Caco-2 (cell line): Measurements from ENCODE around the gene LTF. TPM values are rescaled to one million over a fixed set of nuclear protein-coding genes. Genes with fewer than 3 reads are reported as not detected.

ENCODE experiments used
- BruUV-seq: library from RNA; stranded (reverse); fragments of 400-500 nt; replicated peaks from 2 replicates; lab custom pipeline; 2021; lab: Mats Ljungman, UMichigan
- CTCF ChIA-PET: fragments of 300-600 bp; sonication (Branson Sonifier 250); formaldehyde crosslinking; loops from one replicate; lab custom pipeline; 2022; ENCODE audit warnings: antibody characterized with exemption; lab: Charles Lee
- POLR2A ChIA-PET: fragments of 300-600 bp; sonication (Branson Sonifier 250); formaldehyde crosslinking; loops from one replicate; lab custom pipeline; 2022; ENCODE audit warnings: antibody characterized with exemption; lab: Charles Lee
- DNase-seq, 2 experiments: peaks; one replicate each; pipeline versions ENCODE4 v3.0.0 to v3.0.0-alpha.2; 2020 to 2022
- H3K27me3 ChIP-seq: replicated peaks from 2 replicates; pipeline ENCODE4 v1.6.0; 2011; ENCODE audit warnings: low read length; ENCODE audit not compliant: control insufficient read depth, insufficient read depth
- H3K36me3 ChIP-seq: 2 replicates; pipeline ENCODE4 v1.5.1; 2011; ENCODE audit warnings: low read length; ENCODE audit not compliant: control insufficient read depth, insufficient read depth
- H3K4me1 ChIP-seq: fragments of 250-450 bp; sonication (Bioruptor Pico); 2 replicates; pipeline ENCODE4 v1.5.1; 2020; ENCODE audit warnings: mild to moderate bottlenecking
- H3K4me3 ChIP-seq: 2 replicates; pipeline ENCODE4 v1.5.1; 2011; ENCODE audit warnings: low read depth, mild to moderate bottlenecking, control low read depth, low read length
- H3K9me3 ChIP-seq: fragments of 250-450 bp; sonication (Bioruptor Pico); 2 replicates; pipeline ENCODE4 v1.5.1; 2020; ENCODE audit warnings: mild to moderate bottlenecking, moderate library complexity
- H3K27ac Mint-ChIP-seq: one replicate; pipeline ENCODE4 v1.8.0; 2022; ENCODE audit warnings: mixed read lengths; ENCODE audit not compliant: unreplicated experiment
- H3K27me3 Mint-ChIP-seq: one replicate; pipeline ENCODE4 v1.8.0; 2022; ENCODE audit warnings: mixed read lengths; ENCODE audit not compliant: insufficient read depth, unreplicated experiment
- H3K36me3 Mint-ChIP-seq: one replicate; pipeline ENCODE4 v1.8.0; 2022; ENCODE audit warnings: mild to moderate bottlenecking, mixed read lengths; ENCODE audit not compliant: insufficient read depth, unreplicated experiment
- H3K4me1 Mint-ChIP-seq: one replicate; pipeline ENCODE4 v1.8.0; 2022; ENCODE audit warnings: low read depth, mixed read lengths; ENCODE audit not compliant: unreplicated experiment
- H3K4me3 Mint-ChIP-seq: one replicate; pipeline ENCODE4 v1.8.0; 2022; ENCODE audit warnings: mild to moderate bottlenecking, moderate library complexity, mixed read lengths; ENCODE audit not compliant: unreplicated experiment
- H3K9me3 Mint-ChIP-seq: one replicate; pipeline ENCODE4 v1.8.0; 2022; ENCODE audit warnings: mixed read lengths; ENCODE audit not compliant: unreplicated experiment
- CTCF ChIP-seq, 2 experiments: fragments of 200-600 bp in 1 of 2; IDR thresholded peaks; 1 replicate in 1 of 2; 2 replicates in 1 of 2; pipeline versions ENCODE4 v1.5.1 to v1.8.0; 2011 to 2022; ENCODE audit warnings: antibody characterized with exemption in 1 of 2, control low read depth in 1 of 2, inconsistent platforms in 1 of 2, low read depth in 1 of 2, low read length in 1 of 2, mild to moderate bottlenecking in 1 of 2, moderate library complexity in 1 of 2; ENCODE audit not compliant: insufficient read depth in 1 of 2, severe bottlenecking in 1 of 2, unreplicated experiment in 1 of 2
- intact Hi-C: fragments of 100-400 bp; cut with micrococcal nuclease; formaldehyde crosslinking; loops from one replicate; pipeline ENCODE4 v1.10.0; 2022; ENCODE audit not compliant: unreplicated experiment
- total RNA-seq: library from RNA; stranded (reverse); gene quantifications from 2 replicates; pipeline ENCODE4 v1.2.3, GENCODE V29; 2022

LTF gene
- total RNA-seq, 1 experiment from 2014 or later, result not detected

- H3K4me1 Mint-ChIP-seq, result no peaks in the 10 kb centered on the region
- H3K27me3 Mint-ChIP-seq, result no peaks in the 10 kb centered on the region
- no peak overlapping the region for H3K4me3 Mint-ChIP-seq
- no TSS peak for BruUV-seq
- peaks cover 3% of the 10 kb centered on the region; the same call in 1 of the 2 replicates for H3K9me3 ChIP-seq
- no peak overlapping the region for H3K4me3 ChIP-seq
- POLR2A ChIA-PET, result no interaction called here
- no peak for DNase-seq
- CTCF ChIA-PET, result no interaction called here
- no peaks in the 10 kb centered on the region for H3K36me3 ChIP-seq
- no peaks in the 10 kb centered on the region for H3K9me3 Mint-ChIP-seq
- no peak for TF ChIP-seq CTCF (IDR thresholded peaks at IDR 0.05; ENCODE audit: insufficient read depth in 1 of 2, low read depth in 1 of 2, low read length in 1 of 2, severe bottlenecking in 1 of 2, unreplicated experiment in 1 of 2)
- no peaks in the 10 kb centered on the region for H3K27me3 ChIP-seq
- H3K27ac Mint-ChIP-seq, result no peak overlapping the region
- H3K4me1 ChIP-seq, result no peaks in the 10 kb centered on the region
- H3K36me3 Mint-ChIP-seq, result no peaks in the 10 kb centered on the region
- intact Hi-C loops, result no loop called here
Measured at GRCh38 chr3:46454209-46454595, 10.5 kb downstream of the LTF start.

GRCh38 chr3:46453526-46454208 is 11.0 kb downstream of the LTF start:
- POLR2A ChIA-PET, result no interaction called here
- H3K27me3 ChIP-seq, result no peaks in the 10 kb centered on the region
- CTCF ChIA-PET, result no interaction called here
- Mint-ChIP-seq H3K27ac (no peak overlapping the region), H3K9me3 (no peaks in the 10 kb centered on the region), H3K4me1 (no peaks in the 10 kb centered on the region), H3K27me3 (no peaks in the 10 kb centered on the region), H3K4me3 (no peak overlapping the region), H3K36me3 (no peaks in the 10 kb centered on the region)
- TF ChIP-seq CTCF (IDR thresholded peaks at IDR 0.05; ENCODE audit: insufficient read depth in 1 of 2, low read depth in 1 of 2, low read length in 1 of 2, severe bottlenecking in 1 of 2, unreplicated experiment in 1 of 2), result no peak
- no peaks in the 10 kb centered on the region for H3K4me1 ChIP-seq
- intact Hi-C loops, result no loop called here
- no TSS peak for BruUV-seq
- peaks cover 3% of the 10 kb centered on the region; the same call in 1 of the 2 replicates for H3K9me3 ChIP-seq
- no peak overlapping the region for H3K4me3 ChIP-seq
- H3K36me3 ChIP-seq, result no peaks in the 10 kb centered on the region
- DNase-seq, result no peak

DNA sequence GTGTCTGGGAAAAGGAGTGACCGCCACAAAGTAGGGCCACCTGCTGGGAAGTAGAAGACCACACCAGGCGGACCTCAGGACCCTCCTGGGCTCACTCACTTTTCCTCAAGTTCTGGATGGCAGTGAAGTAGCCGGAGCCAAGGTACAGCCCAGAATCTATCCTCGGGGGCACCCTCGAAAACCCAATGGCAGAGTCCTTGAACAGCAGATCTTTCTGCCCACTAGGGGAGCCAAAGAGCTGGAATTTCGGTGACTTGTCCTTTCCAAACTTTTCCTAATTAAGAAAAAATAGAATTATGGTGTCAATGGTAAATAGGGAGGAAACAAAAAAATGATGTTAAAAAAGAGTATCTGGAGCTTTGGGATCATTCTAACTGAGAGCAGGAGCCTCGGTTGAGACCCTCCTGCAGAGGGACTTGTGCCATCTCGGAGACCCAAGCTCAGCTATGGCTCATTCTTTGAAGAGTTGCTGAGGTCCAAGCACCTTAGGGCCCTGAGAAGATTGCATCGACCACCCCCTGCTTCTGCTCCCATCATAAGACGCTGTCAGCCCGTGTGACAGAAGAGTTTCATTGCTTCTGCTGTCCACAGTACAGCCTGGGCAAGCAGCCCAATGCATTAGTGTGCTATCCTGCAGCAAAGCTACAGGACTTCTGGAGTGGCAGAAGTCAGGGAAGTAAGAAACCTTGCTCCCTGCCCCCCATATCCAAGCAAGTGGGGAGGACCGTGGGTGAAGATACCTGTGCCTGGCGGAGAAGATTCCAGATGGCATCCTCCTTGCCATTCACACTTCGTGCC is 14.8 kb downstream of the LTF start:
- peak in 1 of 2 experiments; percentile 19 for DNase-seq
- Histone ChIP-seq H3K36me3 (no peaks in the 10 kb centered on the region), H3K4me3 (no peak overlapping the region), H3K27me3 (no peaks in the 10 kb centered on the region), H3K9me3 (peaks cover 3% of the 10 kb centered on the region; the same call in 1 of the 2 replicates), H3K4me1 (no peaks in the 10 kb centered on the region)
- no peaks in the 10 kb centered on the region for H3K36me3 Mint-ChIP-seq
- ChIA-PET CTCF (interaction anchor here (1.2 to 1.9 kb wide), 3 partner anchors 12 to 108 kb away, joined by 3 to 7 read pairs (median 3); no protein-coding TSS in a partner anchor), POLR2A (no interaction called here)
- intact Hi-C loops, result no loop called here
- peak; percentile 35 to 38 for TF ChIP-seq CTCF (IDR thresholded peaks at IDR 0.05; ENCODE audit: insufficient read depth in 1 of 2, low read depth in 1 of 2, low read length in 1 of 2, severe bottlenecking in 1 of 2, unreplicated experiment in 1 of 2)
- no peaks in the 10 kb centered on the region for H3K4me1 Mint-ChIP-seq
- H3K27me3 Mint-ChIP-seq, result no peaks in the 10 kb centered on the region
- no peak overlapping the region for H3K27ac Mint-ChIP-seq
- H3K9me3 Mint-ChIP-seq, result no peaks in the 10 kb centered on the region
- no TSS peak for BruUV-seq
- no peak overlapping the region for H3K4me3 Mint-ChIP-seq
